Choroid plexus epithelial cell (primary cell): Measurements from ENCODE around the gene ZDHHC5.

Source experiments
- DNase-seq: peaks from one replicate; pipeline ENCODE4 v3.0.0-alpha.2; 2010; ENCODE audit warnings: low read depth
- H3K4me3 ChIP-seq: 2 replicates; pipeline ENCODE4 v1.5.1; 2011; ENCODE audit warnings: low read depth, mild to moderate bottlenecking, control low read depth, low read length, moderate library complexity
- CTCF ChIP-seq: conservative IDR thresholded peaks from 2 replicates; pipeline ENCODE4 v1.5.1; 2011; ENCODE audit warnings: low read depth, mild to moderate bottlenecking, control low read depth, inconsistent platforms, low read length, moderate library complexity

ZDHHC5 gene

GRCh38 chr11:57735619-57736298, 67.8 kb downstream of the ZDHHC5 start:
- peak; percentile 9 for DNase-seq
- H3K4me3 ChIP-seq = no peak overlapping the region
- TF ChIP-seq CTCF = no peak

- no peak for TF ChIP-seq CTCF
- DNase-seq = peak; percentile 99
Measured at GRCh38 chr11:57741132-57742086, 73.5 kb downstream of the ZDHHC5 start, which contains the start of gene SELENOH. Gene SELENOH (plus strand): TSS chr11:57741491. CDS start chr11:57741596, 105 bp downstream.

GRCh38 chr11:57742087-57742452, 74.2 kb downstream of the ZDHHC5 start:
- no peak for TF ChIP-seq CTCF
- DNase-seq = no peak
- peak overlapping the region; percentile 76 for H3K4me3 ChIP-seq

More at GRCh38 chr11:57741132-57742086, 73.5 kb downstream of the ZDHHC5 start, which contains the start of gene SELENOH:
- peak within 1 kb of the TSS; percentile 76 for H3K4me3 ChIP-seq

- TF ChIP-seq CTCF = no peak
- no peak overlapping the region for H3K4me3 ChIP-seq
- no peak for DNase-seq
Measured at GRCh38 chr11:57744357-57744756, 76.4 kb downstream of the ZDHHC5 start.

GRCh38 chr11:57745206-57745605, 77.3 kb downstream of the ZDHHC5 start:
- no peak overlapping the region for H3K4me3 ChIP-seq
- no peak for DNase-seq
- TF ChIP-seq CTCF = no peak

- H3K4me3 ChIP-seq = no peak overlapping the region
- no peak for TF ChIP-seq CTCF
- DNase-seq = no peak
Measured at GRCh38 chr11:57746920-57747319, 79.0 kb downstream of the ZDHHC5 start.
